Right hindlimb (tissue), 1 donor: ENCODE data around the gene SWT1.
"Not testable (repeated sequence)": the region's sequence is repeated elsewhere in the genome, so short reads cannot be mapped to it uniquely, and the experiment has no call there.

Experiments used
- DNase-seq: peaks from one replicate; pipeline ENCODE4 v3.0.0-alpha.2; 2018

SWT1 gene

DNA sequence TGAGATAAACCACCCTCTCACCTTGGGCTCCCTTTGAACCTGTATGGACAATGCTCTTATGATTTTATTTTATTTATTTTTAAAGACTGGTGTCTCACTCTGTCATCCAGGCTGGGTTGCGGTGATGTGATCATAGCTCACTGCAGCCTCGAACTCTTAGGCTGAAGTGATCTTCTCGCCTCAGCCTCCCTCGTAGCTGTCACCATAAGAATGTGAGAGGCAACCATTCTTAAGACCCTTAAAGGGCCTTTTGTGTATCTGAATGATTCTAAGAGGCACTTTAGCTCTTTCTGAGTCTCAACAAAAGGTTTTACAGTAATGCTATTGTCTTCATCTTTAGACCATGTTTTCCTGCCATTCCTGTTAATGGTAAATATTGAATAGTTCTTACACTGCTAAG is 93.1 kb downstream of the SWT1 start:
- no peak for DNase-seq

DNA sequence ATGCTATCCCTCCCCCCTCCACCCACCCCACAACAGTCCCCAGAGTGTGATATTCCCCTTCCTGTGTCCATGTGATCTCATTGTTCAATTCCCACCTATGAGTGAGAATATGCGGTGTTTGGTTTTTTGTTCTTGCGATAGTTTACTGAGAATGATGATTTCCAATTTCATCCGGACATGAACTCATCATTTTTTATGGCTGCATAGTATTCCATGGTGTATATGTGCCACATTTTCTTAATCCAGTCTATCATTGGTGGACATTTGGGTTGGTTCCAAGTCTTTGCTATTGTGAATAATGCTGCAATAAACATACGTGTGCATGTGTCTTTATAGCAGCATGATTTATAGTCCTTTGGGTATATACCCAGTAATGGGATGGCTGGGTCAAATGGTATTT is 95.0 kb downstream of the SWT1 start:
- not testable (repeated sequence) for DNase-seq

DNA sequence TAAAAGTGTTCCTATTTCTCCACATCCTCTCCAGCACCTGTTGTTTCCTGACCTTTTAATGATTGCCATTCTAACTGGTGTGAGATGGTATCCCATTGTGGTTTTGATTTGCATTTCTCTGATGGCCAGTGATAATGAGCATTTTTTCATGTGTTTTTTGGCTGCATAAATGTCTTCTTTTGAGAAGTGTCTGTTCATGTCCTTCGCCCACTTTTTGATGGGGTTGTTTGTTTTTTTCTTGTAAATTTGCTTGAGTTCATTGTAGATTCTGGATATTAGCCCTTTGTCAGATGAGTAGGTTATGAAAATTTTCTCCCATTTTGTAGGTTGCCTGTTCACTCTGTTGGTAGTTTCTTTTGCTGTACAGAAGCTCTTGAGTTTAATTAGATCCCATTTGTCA is 95.4 kb downstream of the SWT1 start:
- not testable (repeated sequence) for DNase-seq

DNA sequence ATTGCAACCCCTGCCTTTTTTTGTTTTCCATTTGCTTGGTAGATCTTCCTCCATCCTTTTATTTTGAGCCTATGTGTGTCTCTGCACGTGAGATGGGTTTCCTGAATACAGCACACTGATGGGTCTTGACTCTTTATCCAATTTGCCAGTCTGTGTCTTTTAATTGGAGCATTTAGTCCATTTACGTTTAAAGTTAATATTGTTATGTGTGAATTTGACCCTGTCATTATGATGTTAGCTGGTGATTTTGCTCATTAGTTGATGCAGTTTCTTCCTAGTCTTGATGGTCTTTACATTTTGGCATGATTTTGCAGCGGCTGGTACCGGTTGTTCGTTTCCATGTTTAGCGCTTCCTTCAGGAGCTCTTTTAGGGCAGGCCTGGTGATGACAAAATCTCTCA is 98.6 kb downstream of the SWT1 start:
- DNase-seq, result not testable (repeated sequence)

DNA sequence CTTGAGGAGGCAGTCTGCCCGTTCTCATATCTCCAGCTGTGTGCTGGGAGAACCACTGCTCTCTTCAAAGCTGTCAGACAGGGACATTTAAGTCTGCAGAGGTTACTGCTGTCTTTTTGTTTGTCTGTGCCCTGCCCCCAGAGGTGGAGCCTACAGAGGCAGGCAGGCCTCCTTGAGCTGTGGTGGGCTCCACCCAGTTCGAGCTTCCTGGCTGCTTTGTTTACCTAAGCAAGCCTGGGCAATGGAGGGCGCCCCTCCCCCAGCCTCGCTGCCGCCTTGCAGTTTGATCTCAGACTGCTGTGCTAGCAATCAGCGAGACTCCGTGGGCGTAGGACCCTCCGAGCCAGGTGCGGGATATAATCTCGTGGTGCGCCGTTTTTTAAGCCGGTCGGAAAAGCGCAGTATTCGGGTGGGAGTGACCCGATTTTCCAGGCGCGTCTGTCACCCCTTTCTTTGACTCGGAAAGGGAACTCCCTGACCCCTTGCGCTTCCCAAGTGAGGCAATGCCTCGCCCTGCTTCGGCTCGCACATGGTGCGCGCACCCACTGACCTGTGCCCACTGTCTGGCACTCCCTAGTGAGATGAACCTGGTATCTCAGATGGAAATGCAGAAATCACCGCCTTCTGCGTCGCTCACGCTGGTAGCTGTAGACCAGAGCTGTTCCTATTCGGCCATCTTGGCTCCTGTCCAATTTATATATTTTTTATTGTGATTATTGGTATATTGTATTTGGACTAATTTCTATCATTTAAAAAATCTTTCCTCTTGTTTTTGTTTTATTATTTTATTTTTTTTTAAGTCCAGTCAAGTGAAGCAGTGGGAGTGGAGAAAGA is 100.4 kb downstream of the SWT1 start:
- DNase-seq, result not testable (repeated sequence)

DNA sequence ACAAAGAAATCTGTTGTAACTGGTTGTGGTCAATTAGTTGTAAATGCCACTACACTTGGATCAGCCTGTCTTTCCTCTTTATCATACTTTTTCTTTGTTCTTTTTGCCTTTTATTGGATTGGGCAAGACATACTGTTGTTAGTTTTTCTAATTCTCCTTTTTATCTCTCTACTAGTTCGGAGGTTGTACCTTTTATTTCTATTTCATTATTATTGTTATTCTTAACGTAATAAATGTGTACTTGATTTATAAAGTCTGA is 100.9 kb downstream of the SWT1 start:
- no peak for DNase-seq

DNA sequence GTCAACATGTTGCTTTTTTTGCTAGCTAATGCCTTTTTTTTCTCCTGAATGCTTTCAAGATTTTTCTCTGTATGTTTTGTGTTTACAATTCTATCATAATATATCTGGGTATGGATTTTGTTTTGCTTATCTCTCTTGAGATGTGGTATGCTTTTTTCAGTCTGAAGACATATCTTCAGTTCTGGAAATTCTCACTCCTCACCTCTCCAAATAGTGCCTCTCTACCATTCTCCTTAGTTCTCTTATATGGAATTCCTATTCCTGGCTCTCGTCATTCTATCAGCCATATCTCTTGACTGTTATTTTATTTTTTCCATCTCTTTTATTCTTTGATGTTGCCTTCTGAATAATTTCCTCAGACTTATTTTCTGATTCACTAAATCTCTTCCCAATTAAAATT is 101.7 kb downstream of the SWT1 start:
- no peak for DNase-seq

DNA sequence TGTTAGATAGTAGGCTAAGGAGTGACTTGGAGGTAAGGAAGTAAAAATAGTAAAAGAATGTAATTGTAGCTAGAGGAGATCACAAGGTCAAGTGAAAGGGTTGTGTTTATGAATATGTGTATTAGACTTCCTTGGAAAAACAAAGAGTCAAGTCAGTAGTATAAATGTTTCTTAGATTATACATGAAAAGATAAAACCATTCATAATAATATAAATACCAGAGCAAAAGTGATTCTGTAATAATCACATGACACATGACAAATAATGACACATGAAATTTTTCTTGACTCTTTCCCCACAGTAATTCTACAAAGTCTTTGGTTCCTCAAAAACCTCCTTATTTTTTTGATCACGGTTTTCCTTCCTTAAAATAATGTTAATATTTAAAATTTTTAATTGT is 103.6 kb downstream of the SWT1 start:
- no peak for DNase-seq

DNA sequence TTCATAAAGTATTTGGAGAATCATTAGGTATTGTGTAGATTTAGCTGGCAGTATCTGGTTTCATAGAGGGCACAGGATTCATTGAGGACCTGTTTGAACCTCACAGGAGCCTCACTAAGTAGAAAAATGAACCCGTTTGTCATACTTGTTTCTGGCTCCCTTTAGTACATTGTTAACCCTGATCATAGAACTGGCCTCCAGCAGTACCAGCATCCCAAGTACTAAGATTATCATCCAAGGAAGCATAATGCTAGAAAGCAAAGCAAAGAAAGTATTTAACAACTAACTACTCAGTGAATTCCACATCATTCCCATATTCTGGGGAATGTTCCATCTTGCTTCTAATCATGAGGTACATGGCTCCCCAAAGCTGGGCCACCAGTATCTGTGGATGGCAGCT is 105.2 kb downstream of the SWT1 start:
- DNase-seq, result no peak

DNA sequence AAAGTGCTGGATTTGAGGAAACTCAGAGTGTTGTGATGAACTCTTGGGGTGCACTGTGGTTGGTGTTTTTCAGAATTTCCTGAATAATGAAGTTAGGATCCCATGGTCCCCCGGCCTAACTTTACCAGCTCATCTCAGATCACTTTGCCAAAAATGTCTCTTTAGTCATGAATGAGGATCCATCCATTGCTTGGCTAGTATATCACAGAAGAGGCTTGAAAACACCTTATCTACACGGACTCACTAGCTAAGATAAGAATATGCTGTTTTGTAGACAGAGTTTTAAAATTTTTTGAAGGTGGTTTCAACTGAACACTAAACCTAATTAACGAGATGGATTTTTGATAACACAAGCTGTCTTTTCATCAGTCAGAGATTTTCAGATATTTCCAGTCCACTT is 106.3 kb downstream of the SWT1 start:
- no peak for DNase-seq

DNA sequence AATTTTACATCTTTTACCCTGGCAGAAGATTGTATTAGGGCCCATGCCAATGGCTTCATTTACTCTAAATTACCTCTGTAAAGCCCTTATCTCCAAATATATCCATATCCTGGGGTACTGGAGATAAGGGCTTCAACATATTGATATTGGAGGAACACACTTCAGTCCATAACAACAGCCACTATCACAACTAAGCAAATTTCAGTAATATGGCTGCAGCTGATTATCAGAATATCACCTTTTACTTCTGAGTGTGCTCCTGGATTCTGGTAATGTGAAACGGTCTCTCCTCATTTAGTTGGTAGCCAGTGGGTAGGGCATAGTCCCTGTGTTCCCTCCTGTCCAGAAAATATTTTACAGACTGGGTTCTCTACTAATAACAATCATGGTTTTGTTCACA is 106.8 kb downstream of the SWT1 start:
- no peak for DNase-seq

DNA sequence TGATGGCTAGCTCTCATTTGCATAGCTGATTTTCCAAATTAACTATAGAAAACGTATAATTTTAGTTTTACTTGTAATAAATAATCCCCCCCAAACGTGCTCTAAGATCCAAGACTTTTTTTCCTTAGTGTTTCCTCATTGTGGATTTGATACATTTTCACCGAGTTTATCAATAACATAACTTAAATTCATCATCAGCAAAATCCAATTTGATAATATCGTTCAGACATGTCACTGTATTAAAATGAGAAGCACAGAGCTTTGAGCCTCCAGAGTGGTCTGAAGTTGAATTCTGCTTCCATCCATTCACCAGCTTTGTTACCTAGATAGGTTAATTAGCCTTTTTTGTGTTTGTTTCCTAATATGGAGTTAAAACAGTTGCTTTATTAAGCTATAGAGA is 108.3 kb downstream of the SWT1 start:
- DNase-seq, result no peak

DNA sequence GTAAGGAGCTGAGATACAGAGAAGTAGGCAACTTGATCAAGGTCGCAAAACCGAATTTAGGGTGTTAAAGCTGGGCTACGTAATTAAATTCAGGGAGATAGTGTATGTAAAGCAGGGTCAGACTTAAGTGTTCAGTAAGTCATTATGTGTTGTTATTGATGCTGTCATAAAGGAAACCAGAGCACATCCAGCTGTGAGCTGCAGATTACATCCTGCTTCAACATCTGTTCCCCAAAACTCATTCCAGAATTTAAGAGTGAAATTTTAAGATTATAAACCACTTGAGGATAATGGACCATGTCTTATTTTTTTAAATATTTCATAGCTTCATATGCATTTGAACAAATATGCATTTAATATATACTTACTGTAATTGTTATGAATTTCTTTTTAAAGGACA is 110.3 kb downstream of the SWT1 start:
- DNase-seq, result no peak

DNA sequence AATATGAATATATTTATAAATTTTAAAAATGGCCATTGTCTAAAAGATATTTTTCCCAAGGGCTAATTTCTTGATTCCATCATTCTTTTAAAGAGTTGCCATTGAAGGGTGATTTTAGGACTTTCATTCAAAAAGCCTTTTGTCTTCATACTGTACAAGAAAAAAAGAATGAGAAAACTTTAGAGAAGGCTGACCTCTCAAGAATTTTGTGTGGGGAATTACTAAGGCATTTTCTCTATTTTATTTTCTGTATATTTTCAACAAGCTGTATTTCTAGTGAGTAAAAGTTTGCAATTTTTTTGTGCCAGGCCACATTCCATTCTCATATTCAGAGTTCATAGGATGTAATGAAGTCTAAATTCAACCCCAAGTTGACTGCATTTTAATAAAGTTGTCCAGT is 110.7 kb downstream of the SWT1 start:
- no peak for DNase-seq

DNA sequence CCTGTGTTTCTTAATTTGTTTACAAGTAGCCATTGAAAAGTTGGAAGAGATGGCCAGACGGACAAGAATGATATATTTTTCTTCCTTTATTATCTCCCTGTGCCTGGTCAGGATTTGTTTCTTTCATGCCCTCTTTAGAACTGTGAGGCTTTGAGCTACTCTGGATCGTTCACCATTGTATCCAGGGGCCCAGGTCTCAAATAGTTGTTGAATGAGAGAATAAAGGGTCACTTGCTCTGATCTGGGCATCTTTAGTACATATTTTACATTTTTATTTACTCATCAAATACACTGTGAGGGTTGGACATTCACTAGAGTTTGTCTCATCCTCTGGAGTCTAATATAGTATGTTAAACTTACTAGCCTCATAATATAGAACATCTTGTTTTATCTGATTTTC is 111.4 kb downstream of the SWT1 start:
- DNase-seq, result no peak

DNA sequence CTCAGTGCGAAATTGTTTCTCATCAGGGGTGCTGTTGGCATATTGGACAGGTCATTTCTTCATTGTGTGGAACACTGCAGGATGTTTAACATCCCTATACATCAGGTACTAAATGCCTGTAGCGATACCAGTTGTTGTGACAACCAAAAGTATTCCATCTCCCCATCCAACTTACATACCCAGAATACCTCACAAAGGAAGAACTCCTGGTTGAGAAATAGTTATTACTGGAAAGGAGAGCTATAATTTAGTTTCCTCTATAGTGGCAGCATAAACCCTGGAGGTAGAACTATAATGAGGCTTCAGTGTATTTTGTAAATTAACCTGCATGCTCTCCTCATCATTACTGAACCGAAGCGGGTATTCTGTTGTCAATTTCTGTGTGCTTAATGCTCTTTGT is 115.0 kb downstream of the SWT1 start:
- DNase-seq, result no peak

DNA sequence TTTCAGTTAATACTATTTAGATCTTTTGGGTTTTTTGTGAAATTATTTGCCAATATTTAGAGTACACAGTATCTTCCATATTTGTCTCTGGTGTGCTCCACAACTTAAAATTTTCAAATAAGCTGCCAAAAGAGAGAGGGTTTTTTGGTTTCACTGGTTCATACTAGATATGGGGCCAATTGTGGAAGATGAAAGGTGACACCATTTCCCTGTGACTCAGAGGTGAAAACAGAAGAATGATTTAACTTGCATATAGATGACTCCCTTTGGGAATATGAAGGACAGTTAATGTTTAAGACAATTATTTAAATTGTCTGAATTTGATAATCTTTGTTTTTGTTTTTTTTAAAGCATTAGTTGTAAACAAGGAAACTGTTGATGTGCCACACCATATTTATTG is 122.6 kb downstream of the SWT1 start:
- DNase-seq, result no peak

DNA sequence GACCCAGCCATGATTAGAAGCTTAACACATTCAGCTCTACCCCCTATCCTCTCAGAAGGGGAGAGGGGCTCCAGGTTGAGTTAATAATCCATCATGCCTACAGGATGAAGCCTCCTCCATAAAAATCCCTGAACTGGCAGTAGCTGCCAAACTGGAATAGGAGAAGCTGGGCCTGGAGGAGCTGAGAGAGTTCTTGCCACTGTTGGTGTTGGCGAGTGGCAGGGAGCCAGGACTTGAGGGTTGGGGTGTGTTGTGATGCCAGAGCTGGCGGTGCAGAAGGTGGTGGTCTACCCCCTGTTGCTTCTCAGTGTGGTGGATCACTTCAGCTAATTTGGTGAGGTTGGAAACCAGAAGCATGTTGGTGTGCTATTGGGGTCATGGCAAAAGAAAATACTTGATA is 123.6 kb downstream of the SWT1 start:
- DNase-seq, result no peak

DNA sequence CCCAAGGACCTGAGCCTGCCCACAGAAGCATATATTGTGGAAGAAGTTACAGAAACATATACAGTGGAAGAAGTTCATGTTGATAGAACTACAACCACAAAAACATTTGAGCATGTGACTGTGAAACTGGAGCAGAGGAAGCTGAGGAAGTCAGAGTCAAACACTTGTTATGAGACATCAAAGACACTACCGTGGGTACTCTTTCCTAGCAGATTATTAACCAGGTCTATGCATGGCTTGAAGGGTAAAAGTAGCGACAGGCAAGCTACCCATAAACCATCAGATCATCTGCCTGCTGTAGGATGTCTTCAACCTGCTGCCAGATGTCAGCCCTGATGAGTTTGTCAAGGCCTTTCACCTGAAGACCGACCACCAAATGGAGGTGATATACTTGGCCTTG is 124.3 kb downstream of the SWT1 start:
- no peak for DNase-seq

DNA sequence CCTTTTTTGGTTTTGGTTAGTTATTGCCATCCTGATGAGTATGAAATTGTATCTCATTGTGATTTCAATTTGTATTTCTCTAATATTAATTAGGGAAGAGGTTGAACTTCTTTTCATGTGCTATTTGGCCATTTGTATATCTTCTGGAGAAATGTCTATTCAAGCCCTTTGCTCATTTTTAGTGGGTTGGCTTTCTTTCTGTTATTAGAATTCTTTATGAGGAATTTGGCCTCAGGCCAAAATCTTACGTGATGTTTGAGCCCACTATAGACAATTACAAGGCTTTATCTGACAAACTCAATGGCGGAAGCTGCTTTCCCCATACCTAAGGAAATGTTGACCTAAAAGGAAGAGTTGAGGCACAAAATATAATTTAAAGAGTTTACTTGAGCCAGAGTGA is 127.1 kb downstream of the SWT1 start:
- no peak for DNase-seq

DNA sequence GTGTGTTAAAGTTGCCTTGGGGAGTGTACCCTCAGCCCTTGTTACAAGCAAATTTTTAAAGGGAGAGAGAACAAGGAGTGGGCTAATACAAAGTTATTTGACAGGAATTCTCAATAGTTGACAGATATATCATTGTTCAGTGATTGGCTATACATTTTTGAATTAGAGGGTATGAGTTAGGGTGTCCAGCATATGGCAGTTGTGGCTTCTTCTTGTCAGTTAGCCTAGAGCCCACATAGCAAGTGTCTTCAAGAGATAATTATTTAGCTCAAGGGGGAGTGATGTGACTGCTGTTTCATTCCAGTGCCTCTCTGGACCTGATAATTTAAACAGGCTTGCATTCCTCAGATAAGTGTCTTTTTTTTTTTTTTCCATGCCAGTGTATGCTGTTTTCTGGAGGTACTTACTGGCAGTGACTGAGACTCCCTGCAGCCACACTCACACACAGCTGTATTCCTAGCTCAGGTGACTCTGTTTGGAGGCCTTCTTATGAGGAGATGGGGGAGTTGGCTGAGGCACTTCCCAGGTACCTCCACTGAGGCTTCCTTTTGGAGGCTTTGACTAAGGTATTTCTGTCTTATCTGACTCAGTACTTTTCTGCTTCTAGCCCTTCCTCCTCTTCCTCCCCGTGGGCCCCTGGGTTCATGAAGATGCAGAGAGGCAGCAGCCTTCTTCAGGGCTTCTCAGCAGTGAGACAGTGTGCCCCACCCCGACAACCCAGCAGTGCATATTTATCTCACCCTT is 127.7 kb downstream of the SWT1 start:
- DNase-seq, result no peak

DNA sequence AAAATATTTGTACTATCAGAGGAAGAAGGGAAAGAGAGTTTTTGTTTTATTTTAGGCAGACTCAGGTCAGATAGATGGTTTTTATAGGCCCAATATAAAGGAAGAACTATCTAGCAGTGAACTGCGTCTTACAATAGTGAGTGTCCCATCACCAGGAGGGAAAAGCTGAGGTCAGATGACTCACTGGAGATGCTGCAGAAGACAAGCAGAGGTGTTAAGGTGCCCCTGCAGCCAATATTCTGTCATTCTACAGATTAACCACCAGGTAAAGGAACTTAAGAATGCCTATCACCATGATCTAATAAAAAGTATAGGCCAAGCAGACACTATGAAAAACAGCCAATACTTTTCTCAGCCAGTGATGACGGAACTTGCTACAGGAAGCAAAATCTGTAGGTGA is 130.5 kb downstream of the SWT1 start:
- no peak for DNase-seq

DNA sequence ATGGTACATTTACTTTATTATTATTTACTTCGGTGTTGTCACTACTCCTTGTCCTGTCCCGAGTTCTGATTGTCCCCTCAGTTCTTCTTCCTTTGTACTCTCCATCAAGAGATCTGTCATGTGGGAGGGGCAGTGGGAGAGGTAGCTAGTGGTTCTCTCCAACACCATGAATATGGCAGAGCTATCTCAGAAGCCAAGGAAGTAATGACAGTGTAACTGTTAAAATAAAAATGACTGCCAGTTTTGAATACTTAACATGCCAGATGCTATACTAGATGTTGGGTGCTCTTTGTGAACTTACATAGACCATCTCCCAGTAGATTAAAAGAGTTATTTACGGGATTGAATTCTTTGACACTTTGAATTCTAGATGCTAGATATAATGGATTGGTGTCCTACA is 131.5 kb downstream of the SWT1 start:
- no peak for DNase-seq

DNA sequence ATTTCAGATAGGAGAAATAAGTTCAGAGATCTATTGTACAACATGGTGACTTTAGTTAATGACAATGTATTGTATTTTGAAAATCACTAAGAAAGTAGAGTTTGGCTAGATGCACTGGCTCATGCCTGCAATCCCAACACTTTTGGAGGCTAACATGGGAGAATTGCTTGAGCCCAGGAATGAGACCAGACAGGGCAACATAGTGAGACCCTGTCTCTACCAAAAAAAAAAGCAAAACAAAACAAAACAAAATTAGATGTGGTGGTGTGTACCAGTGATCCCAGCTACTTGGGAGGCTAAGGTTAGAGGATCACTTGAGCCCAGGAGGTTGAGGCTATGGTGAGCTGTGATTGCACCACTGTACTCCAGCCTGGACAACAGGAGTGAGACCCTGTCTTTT is 132.9 kb downstream of the SWT1 start:
- DNase-seq, result no peak

DNA sequence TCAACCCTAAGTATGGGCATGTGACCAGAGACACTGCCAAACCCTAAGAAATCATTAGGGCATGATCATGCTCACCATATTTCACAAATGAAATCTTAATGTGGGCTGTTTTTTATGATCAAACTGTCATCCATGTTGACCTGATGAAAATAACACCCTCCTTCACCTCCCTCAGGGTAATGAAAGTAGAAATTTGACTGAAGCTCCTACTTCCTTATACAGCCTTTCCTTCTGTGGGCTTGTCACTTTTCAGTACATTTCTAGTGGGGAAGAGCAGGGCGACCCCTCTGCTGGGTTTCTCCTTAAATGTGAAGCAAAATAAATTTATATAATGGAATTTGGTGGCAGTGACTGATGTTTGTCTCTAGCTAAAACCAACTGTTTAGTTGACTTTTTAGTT is 134.2 kb downstream of the SWT1 start:
- no peak for DNase-seq
